ENCODE results near the gene LOXL4.

Gene LOXL4

DNA sequence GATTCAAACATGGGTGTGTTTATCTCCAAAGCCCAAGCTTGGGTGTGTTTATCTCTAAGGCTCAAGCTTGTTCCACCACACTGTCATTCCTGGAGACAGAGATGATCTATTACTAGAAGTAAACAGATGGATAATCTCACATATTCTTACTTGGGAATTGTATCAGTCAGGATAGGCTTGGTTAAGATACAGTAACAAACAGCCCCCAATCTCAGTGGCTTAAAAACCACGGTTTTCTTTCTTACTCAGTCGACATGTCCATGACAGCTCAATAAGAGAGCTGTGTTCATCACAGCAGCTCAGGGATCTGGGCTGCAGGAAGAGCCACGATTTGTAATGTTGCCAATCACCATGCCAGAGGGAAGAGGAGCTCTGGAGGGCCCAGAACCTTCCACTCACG lies 38.5 kb upstream of the LOXL4 start:
- Histone ChIP-seq H2AFZ (ENCODE audit: low read depth, low read length) (no peak overlapping the region), H3K4me1 (ENCODE audit: low read length) (no peaks in the 10 kb centered on the region), H3K4me3 (ENCODE audit: low read length) (no peak overlapping the region), H3K9me3 (ENCODE audit: insufficient read depth, low read length) (no peaks in the 10 kb centered on the region), H4K20me1 (ENCODE audit: insufficient read depth, low read length) (no peaks in the 10 kb centered on the region), H3K36me3 (replicated peaks; ENCODE audit: low read depth, low read length) (no peaks in the 10 kb centered on the region), H3K27ac (ENCODE audit: low read length) (no peak overlapping the region), H3K9ac (ENCODE audit: low read length) (no peak overlapping the region), H3K4me2 (ENCODE audit: low read length) (no peak overlapping the region), H3K27me3 (ENCODE audit: low read depth, low read length) (0 out of 2 replicates have a peak, but pooled peaks cover 5% of the 10 kb centered on the region), H3K79me2 (ENCODE audit: low read length) (no peaks in the 10 kb centered on the region)
- TF ChIP-seq, protein P1, sequence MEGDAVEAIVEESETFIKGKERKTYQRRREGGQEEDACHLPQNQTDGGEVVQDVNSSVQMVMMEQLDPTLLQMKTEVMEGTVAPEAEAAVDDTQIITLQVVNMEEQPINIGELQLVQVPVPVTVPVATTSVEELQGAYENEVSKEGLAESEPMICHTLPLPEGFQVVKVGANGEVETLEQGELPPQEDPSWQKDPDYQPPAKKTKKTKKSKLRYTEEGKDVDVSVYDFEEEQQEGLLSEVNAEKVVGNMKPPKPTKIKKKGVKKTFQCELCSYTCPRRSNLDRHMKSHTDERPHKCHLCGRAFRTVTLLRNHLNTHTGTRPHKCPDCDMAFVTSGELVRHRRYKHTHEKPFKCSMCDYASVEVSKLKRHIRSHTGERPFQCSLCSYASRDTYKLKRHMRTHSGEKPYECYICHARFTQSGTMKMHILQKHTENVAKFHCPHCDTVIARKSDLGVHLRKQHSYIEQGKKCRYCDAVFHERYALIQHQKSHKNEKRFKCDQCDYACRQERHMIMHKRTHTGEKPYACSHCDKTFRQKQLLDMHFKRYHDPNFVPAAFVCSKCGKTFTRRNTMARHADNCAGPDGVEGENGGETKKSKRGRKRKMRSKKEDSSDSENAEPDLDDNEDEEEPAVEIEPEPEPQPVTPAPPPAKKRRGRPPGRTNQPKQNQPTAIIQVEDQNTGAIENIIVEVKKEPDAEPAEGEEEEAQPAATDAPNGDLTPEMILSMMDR (IDR thresholded peaks at IDR 0.05; ENCODE audit: low read depth, low read length): no peak
- no peak for TF ChIP-seq EZH2phosphoT487 (IDR thresholded peaks at IDR 0.05; ENCODE audit: low read depth)

DNA sequence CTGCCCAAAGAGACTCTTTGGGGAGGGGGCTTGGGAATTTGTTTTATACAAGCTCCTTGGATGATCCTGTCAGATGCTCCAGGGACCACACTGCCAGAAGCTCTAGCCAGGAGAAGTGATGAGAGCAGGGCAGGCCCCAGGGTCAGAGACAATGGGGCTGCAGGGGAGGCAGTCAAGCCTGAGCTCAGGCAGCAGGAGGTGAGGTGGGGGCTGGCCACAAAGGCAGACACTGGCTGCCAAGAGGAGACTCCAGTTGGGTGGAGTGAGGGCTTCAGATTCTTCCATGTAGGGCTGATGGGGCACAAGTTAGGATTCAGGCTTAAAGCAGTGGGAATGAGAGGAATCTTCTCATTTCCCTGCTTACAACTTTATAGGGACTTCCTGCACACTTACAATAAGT lies 35.6 kb upstream of the LOXL4 start:
- Histone ChIP-seq H3K4me3 (ENCODE audit: low read length) (no peak overlapping the region), H3K9ac (ENCODE audit: low read length) (no peak overlapping the region), H3K4me2 (ENCODE audit: low read length) (no peak overlapping the region), H3K79me2 (ENCODE audit: low read length) (no peaks in the 10 kb centered on the region), H3K9me3 (ENCODE audit: insufficient read depth, low read length) (no peaks in the 10 kb centered on the region), H3K27me3 (ENCODE audit: low read depth, low read length) (0 out of 2 replicates have a peak, but pooled peaks cover 5% of the 10 kb centered on the region), H4K20me1 (ENCODE audit: insufficient read depth, low read length) (no peaks in the 10 kb centered on the region), H2AFZ (ENCODE audit: low read depth, low read length) (no peak overlapping the region), H3K27ac (ENCODE audit: low read length) (no peak overlapping the region), H3K36me3 (replicated peaks; ENCODE audit: low read depth, low read length) (no peaks in the 10 kb centered on the region), H3K4me1 (ENCODE audit: low read length) (no peaks in the 10 kb centered on the region)
- TF ChIP-seq EZH2phosphoT487 (IDR thresholded peaks at IDR 0.05; ENCODE audit: low read depth): no peak
- TF ChIP-seq, protein P1 (IDR thresholded peaks at IDR 0.05; ENCODE audit: low read depth, low read length): no peak

DNA sequence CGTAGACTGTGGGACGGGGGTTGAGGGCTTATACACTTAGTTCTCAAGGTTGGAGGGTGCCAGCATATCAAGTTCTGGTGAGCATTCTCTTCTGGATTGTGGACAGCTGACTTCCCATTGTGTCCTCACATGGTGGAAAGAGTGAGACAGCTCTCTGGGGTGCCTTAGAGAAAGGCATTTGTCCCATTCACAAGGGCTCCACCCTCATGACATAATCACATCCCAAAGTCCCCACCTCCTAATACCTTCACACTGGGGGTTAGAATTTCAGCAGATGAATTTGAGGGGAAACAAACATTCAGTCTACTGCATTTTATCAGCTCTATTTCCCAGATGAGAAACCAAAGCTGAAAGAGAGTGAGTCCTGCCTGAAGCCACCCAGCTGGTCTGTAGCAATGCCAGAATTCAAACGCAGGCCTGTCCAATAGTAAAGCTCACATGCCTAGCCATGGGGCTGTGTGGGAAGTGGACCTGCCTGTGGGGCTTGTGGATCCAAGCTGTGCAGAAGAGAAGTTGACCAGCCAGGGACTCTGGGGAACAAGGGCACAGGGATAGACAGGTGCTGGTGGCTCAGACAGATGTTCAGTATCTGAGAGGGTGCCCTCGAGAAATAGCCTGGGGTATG lies 34.9 kb upstream of the LOXL4 start:
- no peaks in the 10 kb centered on the region for H3K79me2 ChIP-seq (ENCODE audit: low read length)
- H2AFZ ChIP-seq (ENCODE audit: low read depth, low read length): no peak overlapping the region
- H3K4me1 ChIP-seq (ENCODE audit: low read length): no peaks in the 10 kb centered on the region
- TF ChIP-seq, protein P1 (IDR thresholded peaks at IDR 0.05; ENCODE audit: low read depth, low read length): no peak
- no peak for TF ChIP-seq EZH2phosphoT487 (IDR thresholded peaks at IDR 0.05; ENCODE audit: low read depth)
- no peak overlapping the region for H3K4me3 ChIP-seq (ENCODE audit: low read length)
- H4K20me1 ChIP-seq (ENCODE audit: insufficient read depth, low read length): no peaks in the 10 kb centered on the region
- H3K9ac ChIP-seq (ENCODE audit: low read length): no peak overlapping the region
- 0 out of 2 replicates have a peak, but pooled peaks cover 5% of the 10 kb centered on the region for H3K27me3 ChIP-seq (ENCODE audit: low read depth, low read length)
- no peaks in the 10 kb centered on the region for H3K36me3 ChIP-seq (replicated peaks; ENCODE audit: low read depth, low read length)
- no peak overlapping the region for H3K27ac ChIP-seq (ENCODE audit: low read length)
- H3K4me2 ChIP-seq (ENCODE audit: low read length): no peak overlapping the region
- H3K9me3 ChIP-seq (ENCODE audit: insufficient read depth, low read length): no peaks in the 10 kb centered on the region

DNA sequence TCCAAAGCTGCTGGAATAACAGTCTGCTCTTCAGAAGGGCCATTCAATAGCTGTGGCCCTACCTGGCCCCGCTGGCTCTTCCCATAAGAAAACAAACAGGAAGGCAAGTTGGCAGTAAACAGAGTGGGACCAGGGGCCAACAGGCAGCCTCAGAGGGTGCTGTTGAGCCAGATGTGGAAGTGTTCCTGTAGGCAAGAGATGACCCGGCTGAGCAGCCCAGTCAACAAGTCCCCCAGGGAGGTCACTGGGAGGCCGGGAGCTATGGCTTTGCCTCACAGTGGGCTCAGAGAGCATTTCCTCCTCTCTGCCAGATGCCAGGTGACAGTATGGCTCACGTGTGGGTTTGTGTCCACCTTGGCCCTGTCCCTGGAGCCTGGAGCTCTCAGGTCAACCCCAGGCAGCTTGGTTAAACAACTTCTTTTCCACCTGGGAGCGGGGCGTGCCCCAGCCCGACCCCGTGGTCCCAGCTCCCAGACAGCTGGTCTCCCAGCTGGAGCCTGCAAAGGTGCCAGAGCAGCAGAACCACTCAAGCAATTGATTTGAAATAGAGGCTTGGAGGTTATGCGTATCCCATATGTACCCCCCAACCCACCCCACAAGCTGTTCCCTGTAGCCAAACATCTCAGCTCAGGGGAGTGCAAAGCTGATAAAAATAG lies 33.8 kb upstream of the LOXL4 start:
- Histone ChIP-seq H2AFZ (ENCODE audit: low read depth, low read length) (no peak overlapping the region), H3K9me3 (ENCODE audit: insufficient read depth, low read length) (no peaks in the 10 kb centered on the region), H3K4me1 (ENCODE audit: low read length) (no peaks in the 10 kb centered on the region), H3K4me3 (ENCODE audit: low read length) (no peak overlapping the region), H3K4me2 (ENCODE audit: low read length) (no peak overlapping the region), H3K36me3 (replicated peaks; ENCODE audit: low read depth, low read length) (no peaks in the 10 kb centered on the region), H3K27me3 (ENCODE audit: low read depth, low read length) (peaks cover 9% of the 10 kb centered on the region), H3K9ac (ENCODE audit: low read length) (no peak overlapping the region), H3K27ac (ENCODE audit: low read length) (no peak overlapping the region), H4K20me1 (ENCODE audit: insufficient read depth, low read length) (no peaks in the 10 kb centered on the region), H3K79me2 (ENCODE audit: low read length) (no peaks in the 10 kb centered on the region)
- TF ChIP-seq, protein P1 (IDR thresholded peaks at IDR 0.05; ENCODE audit: low read depth, low read length): no peak
- no peak for TF ChIP-seq EZH2phosphoT487 (IDR thresholded peaks at IDR 0.05; ENCODE audit: low read depth)

Measured in OCI-LY3 (cell line).